ENCODE measurements around the gene DPEP1. TPM values are rescaled to one million over a fixed set of nuclear protein-coding genes. Genes with fewer than 3 reads are reported as not detected.
A peak's percentile ranks its signal among the peaks of the same experiment; 100 is the strongest.
"Not testable (repeated sequence)": the region's sequence is repeated elsewhere in the genome, so short reads cannot be mapped to it uniquely, and the experiment has no call there.

The DPEP1 gene
- total RNA-seq, 6 donors from 2014 or later = 1.2 to 2.7 (median 1.5) TPM; not detected in 3

- Histone ChIP-seq H3K27me3 (no peaks in the 10 kb centered on the region), H3K4me3 (no peak overlapping the region), H3K9me3 (no peaks in the 10 kb centered on the region), H3K36me3 (peaks cover 0 to 25% (median 10%) of the 10 kb centered on the region in 4 donors), H3K4me1 (peaks cover 18 to 26% (median 23%) of the 10 kb centered on the region in 4 donors), H3K27ac (no peak overlapping the region)
- no peak for ATAC-seq (ENCODE audit: low FRiP score in 2 of 2)
- WGBS, 2 donors = 92 to 95% methylated on average over 9 of the region's 9 CpGs
- DNase-seq = no peak
- TF ChIP-seq EP300 (IDR thresholded peaks at IDR 0.05) = no peak
- TF ChIP-seq POLR2A (IDR thresholded peaks at IDR 0.05) = no peak
- TF ChIP-seq CTCF (IDR thresholded peaks at IDR 0.05) = no peak
- TF ChIP-seq POLR2AphosphoS5 (IDR thresholded peaks at IDR 0.05) = no peak
Observed at GRCh38 chr16:89661215-89661614, 47.8 kb downstream of the DPEP1 start.

GRCh38 chr16:89664238-89664637, 50.8 kb downstream of the DPEP1 start:
- 87 to 90% methylated on average over 11 of the region's 11 CpGs for WGBS, 2 donors
- not testable (repeated sequence) for H3K27me3 ChIP-seq; DNase-seq; H3K4me3 ChIP-seq; H3K27ac ChIP-seq; H3K9me3 ChIP-seq; ATAC-seq (ENCODE audit: low FRiP score in 2 of 2)
- peaks cover under 1 to 20% (median 6%) of the 10 kb centered on the region in 4 donors for H3K4me1 ChIP-seq
- H3K36me3 ChIP-seq = peaks cover 0 to 25% (median 10%) of the 10 kb centered on the region in 4 donors

GRCh38 chr16:89667000-89667399, 53.6 kb downstream of the DPEP1 start:
- H3K9me3 ChIP-seq; H3K4me3 ChIP-seq; H3K27me3 ChIP-seq; DNase-seq; H3K27ac ChIP-seq; ATAC-seq (ENCODE audit: low FRiP score in 2 of 2): not testable (repeated sequence)
- Histone ChIP-seq H3K36me3 (peaks cover 0 to 18% (median 4%) of the 10 kb centered on the region in 4 donors), H3K4me1 (peaks cover 0 to 15% (median 2%) of the 10 kb centered on the region in 4 donors)
- 68 to 79% methylated on average over 7 of the region's 7 CpGs for WGBS, 2 donors
- peak in 2 of 6 experiments; percentile 14 to 41 for TF ChIP-seq CTCF (IDR thresholded peaks at IDR 0.05)

- Histone ChIP-seq H3K9me3 (no peaks in the 10 kb centered on the region), H3K4me3 (no peak overlapping the region), H3K27ac (peak overlapping the region in 1 of 4 donors; percentile 53), H3K4me1 (peaks cover 0 to 15% (median 2%) of the 10 kb centered on the region in 4 donors), H3K36me3 (peaks cover 0 to 14% (median 2%) of the 10 kb centered on the region in 4 donors), H3K27me3 (no peaks in the 10 kb centered on the region)
- ATAC-seq (ENCODE audit: low FRiP score in 2 of 2) (peak in 1 of 2 donors; percentile 16), DNase-seq (no peak)
- TF ChIP-seq EP300 (IDR thresholded peaks at IDR 0.05) (no peak), POLR2A (IDR thresholded peaks at IDR 0.05) (no peak), POLR2AphosphoS5 (IDR thresholded peaks at IDR 0.05) (no peak), CTCF (IDR thresholded peaks at IDR 0.05) (no peak)
- 85% methylated on average over 9 of the region's 9 CpGs; no CpG with 5 or more reads in 1 of the 2 donors for WGBS, 2 donors
Observed at GRCh38 chr16:89667633-89668032, 54.2 kb downstream of the DPEP1 start.

- Histone ChIP-seq H3K27ac (peak overlapping the region; percentile 35 to 53 (median 45)), H3K9me3 (no peaks in the 10 kb centered on the region), H3K4me3 (peak overlapping the region in 3 of 4 donors; percentile 14 to 31 (median 30)), H3K27me3 (no peaks in the 10 kb centered on the region), H3K36me3 (peaks cover 0 to 4% (median 0%) of the 10 kb centered on the region in 4 donors), H3K4me1 (peaks cover 0 to 15% (median 2%) of the 10 kb centered on the region in 4 donors)
- DNase-seq = no peak
- ATAC-seq (ENCODE audit: low FRiP score in 2 of 2) = no peak
- no peak for TF ChIP-seq CTCF (IDR thresholded peaks at IDR 0.05)
- TF ChIP-seq POLR2AphosphoS5 (IDR thresholded peaks at IDR 0.05) = no peak
- no peak for TF ChIP-seq EP300 (IDR thresholded peaks at IDR 0.05)
- no peak for TF ChIP-seq POLR2A (IDR thresholded peaks at IDR 0.05)
- 29 to 33% methylated on average over 5 of the region's 5 CpGs for whole genome bisulfite sequencing, 2 donors
Observed at GRCh38 chr16:89668790-89669158, 55.3 kb downstream of the DPEP1 start.

All from upper lobe of left lung (tissue), 6 donors.